Uterus (tissue), 2 donors: ENCODE data around the gene TTLL8.
A peak's percentile ranks its signal among the peaks of the same experiment; 100 is the strongest.

Source experiments
- CTCF ChIP-seq, 4 experiments: fragments of 200-600 bp in 2 of 4; fragments of 450-650 bp in 2 of 4; sonication (generic) in 2 of 4; IDR thresholded peaks; one replicate each; pipeline ENCODE4 v1.5.1; 2016 to 2019; ENCODE audit warnings: antibody characterized with exemption in 4 of 4, mild to moderate bottlenecking in 2 of 4, moderate library complexity in 1 of 4
- POLR2A ChIP-seq, 2 donors: fragments of 450-650 bp; IDR thresholded peaks; one replicate each; pipeline ENCODE4 v1.6.1; 2016; ENCODE audit warnings: antibody characterized with exemption in 2 of 2, mild to moderate bottlenecking in 1 of 2, moderate library complexity in 1 of 2

- peak; percentile 86 to 95 (median 94) for TF ChIP-seq CTCF (IDR thresholded peaks at IDR 0.05)
- TF ChIP-seq POLR2A (IDR thresholded peaks at IDR 0.05) = no peak
Observed at GRCh38 chr22:50030297-50031188, 27.6 kb downstream of the TTLL8 start.
